GM12878 (cell line): ENCODE data around the gene PPP2R1A.

ENCODE experiments used
- CTCF ChIP-seq, 3 experiments: IDR thresholded peaks in 2 of 3; conservative IDR thresholded peaks in 1 of 3; 2 replicates each; pipeline ENCODE4 v1.5.1; 2011; ENCODE audit warnings: low read depth in 3 of 3, low read length in 3 of 3, mild to moderate bottlenecking in 3 of 3, control low read depth in 2 of 3, moderate library complexity in 2 of 3, inconsistent platforms in 1 of 3, mixed read lengths in 1 of 3; ENCODE audit not compliant: control insufficient read depth in 2 of 3, insufficient read depth in 1 of 3; ENCODE audit errors: extremely low read depth in 1 of 3
- EZH2 ChIP-seq: IDR thresholded peaks from 2 replicates; pipeline ENCODE4 v1.6.1; 2012; ENCODE audit warnings: low read depth, mild to moderate bottlenecking, control low read depth, inconsistent platforms, low read length, borderline replicate concordance; ENCODE audit not compliant: control insufficient read depth
- IRF3 ChIP-seq: fragments of 450-650 bp; IDR thresholded peaks from 2 replicates; pipeline ENCODE4 v1.6.1; 2014; ENCODE audit warnings: mild to moderate bottlenecking
- JUNB ChIP-seq: IDR thresholded peaks from 2 replicates; pipeline ENCODE4 v1.6.1; 2016; ENCODE audit warnings: antibody characterized with exemption, mild to moderate bottlenecking
- NFIC ChIP-seq: IDR thresholded peaks from 2 replicates; pipeline ENCODE4 v1.6.1; 2012; ENCODE audit warnings: low read depth, mild to moderate bottlenecking, inconsistent platforms, low read length, moderate library complexity
- POLR2A ChIP-seq: IDR thresholded peaks from 2 replicates; pipeline ENCODE4 v1.6.1; 2011; ENCODE audit warnings: low read depth, mild to moderate bottlenecking, low read length
- RAD21 ChIP-seq: IDR thresholded peaks from 2 replicates; pipeline ENCODE4 v1.6.1; 2011; ENCODE audit warnings: mild to moderate bottlenecking, low read depth, low read length, moderate library complexity; ENCODE audit not compliant: insufficient read depth
- RAD51 ChIP-seq: fragments of 450-650 bp; IDR thresholded peaks from 2 replicates; pipeline ENCODE4 v1.6.1; 2016; ENCODE audit warnings: moderate library complexity, mild to moderate bottlenecking, inconsistent platforms
- SMAD5 ChIP-seq: IDR thresholded peaks from 2 replicates; pipeline ENCODE4 v1.6.1; 2016; ENCODE audit warnings: antibody characterized with exemption, low read depth
- SUZ12 ChIP-seq: fragments of 200-600 bp; sonication (generic); IDR thresholded peaks from one replicate; pipeline ENCODE4 v1.6.1; 2018; ENCODE audit warnings: antibody characterized with exemption, mild to moderate bottlenecking; ENCODE audit not compliant: unreplicated experiment
- TCF12 ChIP-seq: IDR thresholded peaks from 2 replicates; pipeline ENCODE4 v1.6.1; 2011; ENCODE audit warnings: low read depth, mild to moderate bottlenecking, low read length
- WRNIP1 ChIP-seq: IDR thresholded peaks from 2 replicates; pipeline ENCODE4 v1.6.1; 2011; ENCODE audit warnings: low read depth, low read length, improper control_type of control experiment, borderline replicate concordance

GRCh38 chr19:52219611-52220010, 29.8 kb downstream of the PPP2R1A start:
- TF ChIP-seq SUZ12: no peak
- no peak for TF ChIP-seq RAD21
- TF ChIP-seq TCF12: no peak
- no peak for TF ChIP-seq IRF3
- TF ChIP-seq NFIC: no peak
- no peak for TF ChIP-seq WRNIP1
- TF ChIP-seq POLR2A: no peak; the same call in 1 of the 2 replicates
- no peak for TF ChIP-seq CTCF (IDR thresholded peaks at IDR 0.05 in 2 of 3, conservative IDR thresholded peaks at IDR 0.05 in 1 of 3; ENCODE audit: control insufficient read depth in 2 of 3, extremely low read depth in 1 of 3, insufficient read depth in 1 of 3, low read depth in 3 of 3, low read length in 3 of 3)
- no peak for TF ChIP-seq EZH2
- no peak for TF ChIP-seq SMAD5
- no peak for TF ChIP-seq JUNB
- no peak for TF ChIP-seq RAD51
